ENCODE data around the gene TCF25. TPM values are rescaled to one million over a fixed set of nuclear protein-coding genes. Genes with fewer than 3 reads are reported as not detected.
A peak's percentile ranks its signal among the peaks of the same experiment; 100 is the strongest.

TCF25 gene
- total RNA-seq, 1 donor from 2014 or later = 272 TPM

GRCh38 chr16:89853306-89853993 is 19.9 kb upstream of the TCF25 start:
- TF ChIP-seq, protein P1, sequence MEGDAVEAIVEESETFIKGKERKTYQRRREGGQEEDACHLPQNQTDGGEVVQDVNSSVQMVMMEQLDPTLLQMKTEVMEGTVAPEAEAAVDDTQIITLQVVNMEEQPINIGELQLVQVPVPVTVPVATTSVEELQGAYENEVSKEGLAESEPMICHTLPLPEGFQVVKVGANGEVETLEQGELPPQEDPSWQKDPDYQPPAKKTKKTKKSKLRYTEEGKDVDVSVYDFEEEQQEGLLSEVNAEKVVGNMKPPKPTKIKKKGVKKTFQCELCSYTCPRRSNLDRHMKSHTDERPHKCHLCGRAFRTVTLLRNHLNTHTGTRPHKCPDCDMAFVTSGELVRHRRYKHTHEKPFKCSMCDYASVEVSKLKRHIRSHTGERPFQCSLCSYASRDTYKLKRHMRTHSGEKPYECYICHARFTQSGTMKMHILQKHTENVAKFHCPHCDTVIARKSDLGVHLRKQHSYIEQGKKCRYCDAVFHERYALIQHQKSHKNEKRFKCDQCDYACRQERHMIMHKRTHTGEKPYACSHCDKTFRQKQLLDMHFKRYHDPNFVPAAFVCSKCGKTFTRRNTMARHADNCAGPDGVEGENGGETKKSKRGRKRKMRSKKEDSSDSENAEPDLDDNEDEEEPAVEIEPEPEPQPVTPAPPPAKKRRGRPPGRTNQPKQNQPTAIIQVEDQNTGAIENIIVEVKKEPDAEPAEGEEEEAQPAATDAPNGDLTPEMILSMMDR (IDR thresholded peaks at IDR 0.05; ENCODE audit: partially characterized antibody, unreplicated experiment) = no peak
- Mint-ChIP-seq H3K4me3 (ENCODE audit: unreplicated experiment) (no peak overlapping the region), H3K27me3 (ENCODE audit: unreplicated experiment) (no peaks in the 10 kb centered on the region), H3K36me3 (ENCODE audit: unreplicated experiment) (no peaks in the 10 kb centered on the region), H3K4me1 (ENCODE audit: low read depth, unreplicated experiment) (peaks cover 2% of the 10 kb centered on the region), H3K9me3 (ENCODE audit: unreplicated experiment) (no peaks in the 10 kb centered on the region), H3K27ac (ENCODE audit: unreplicated experiment) (no peak overlapping the region)
- no peak for DNase-seq

DNA sequence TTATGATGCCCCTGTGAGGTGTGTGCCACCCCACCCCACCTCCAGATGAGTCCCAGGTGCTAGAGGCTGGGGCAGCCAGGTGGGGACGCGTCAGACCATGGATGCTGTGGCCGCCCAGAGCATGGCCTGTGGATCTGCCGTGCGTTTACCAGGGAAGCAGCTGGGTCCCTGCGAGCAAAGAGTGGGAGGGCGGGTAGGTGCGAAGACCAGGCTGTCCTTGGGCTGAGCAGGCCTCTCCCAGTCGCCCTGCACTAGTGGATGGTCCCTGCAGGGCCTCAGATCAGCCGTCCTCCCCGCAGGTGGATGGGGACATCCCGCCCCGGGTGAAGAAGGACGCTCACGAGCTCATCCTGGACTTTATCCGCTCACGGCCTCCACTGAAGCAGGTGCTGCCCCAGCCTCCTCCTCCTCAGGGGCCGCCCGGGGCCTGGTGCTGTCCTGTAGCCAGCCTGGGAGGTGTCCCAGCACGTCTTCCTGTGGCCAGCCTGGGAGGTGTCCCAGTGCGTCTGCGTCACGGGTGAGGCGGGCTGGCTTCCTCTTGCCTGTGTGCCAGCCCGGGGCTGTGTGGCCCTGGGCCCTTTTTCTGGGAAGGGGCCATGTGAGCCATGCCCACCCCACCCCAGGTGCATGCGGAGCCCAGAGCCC is 18.0 kb upstream of the TCF25 start:
- Mint-ChIP-seq H3K4me3 (ENCODE audit: unreplicated experiment) (no peak overlapping the region), H3K4me1 (ENCODE audit: low read depth, unreplicated experiment) (peaks cover 2% of the 10 kb centered on the region), H3K9me3 (ENCODE audit: unreplicated experiment) (no peaks in the 10 kb centered on the region), H3K27ac (ENCODE audit: unreplicated experiment) (no peak overlapping the region), H3K36me3 (ENCODE audit: unreplicated experiment) (no peaks in the 10 kb centered on the region), H3K27me3 (ENCODE audit: unreplicated experiment) (peaks cover under 1% of the 10 kb centered on the region)
- no peak for DNase-seq
- TF ChIP-seq, protein P1 (IDR thresholded peaks at IDR 0.05; ENCODE audit: partially characterized antibody, unreplicated experiment) = no peak

DNA sequence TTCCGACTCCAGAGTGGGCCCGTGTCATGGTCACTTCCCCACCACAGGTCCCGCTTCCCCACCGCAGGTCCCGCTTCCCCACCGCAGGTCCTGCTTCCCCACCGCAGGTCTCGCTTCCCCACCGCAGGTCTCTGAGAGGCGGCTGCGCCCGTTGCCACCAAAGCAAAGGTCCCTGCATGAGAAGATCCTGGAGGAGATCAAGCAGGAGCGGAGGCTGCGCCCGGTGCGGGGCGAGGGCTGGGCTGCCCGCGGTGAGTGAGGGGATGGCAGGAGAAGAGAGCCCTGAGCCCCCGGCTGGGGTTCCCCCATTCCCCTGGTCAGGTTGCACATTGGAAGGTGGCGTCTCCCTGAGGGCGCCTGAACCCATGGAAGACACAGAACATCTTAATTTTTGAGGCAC is 17.4 kb upstream of the TCF25 start:
- DNase-seq = peak; percentile 11
- Mint-ChIP-seq H3K27ac (ENCODE audit: unreplicated experiment) (no peak overlapping the region), H3K4me1 (ENCODE audit: low read depth, unreplicated experiment) (peaks cover 2% of the 10 kb centered on the region), H3K4me3 (ENCODE audit: unreplicated experiment) (no peak overlapping the region), H3K27me3 (ENCODE audit: unreplicated experiment) (peaks cover 2% of the 10 kb centered on the region), H3K9me3 (ENCODE audit: unreplicated experiment) (no peaks in the 10 kb centered on the region), H3K36me3 (ENCODE audit: unreplicated experiment) (no peaks in the 10 kb centered on the region)
- TF ChIP-seq, protein P1 (IDR thresholded peaks at IDR 0.05; ENCODE audit: partially characterized antibody, unreplicated experiment) = no peak

GRCh38 chr16:89858973-89859614 is 14.3 kb upstream of the TCF25 start:
- DNase-seq = peak; percentile 11
- Mint-ChIP-seq H3K27me3 (ENCODE audit: unreplicated experiment) (peaks cover 8% of the 10 kb centered on the region), H3K4me1 (ENCODE audit: low read depth, unreplicated experiment) (peaks cover 16% of the 10 kb centered on the region), H3K27ac (ENCODE audit: unreplicated experiment) (no peak overlapping the region), H3K4me3 (ENCODE audit: unreplicated experiment) (no peak overlapping the region), H3K9me3 (ENCODE audit: unreplicated experiment) (no peaks in the 10 kb centered on the region), H3K36me3 (ENCODE audit: unreplicated experiment) (no peaks in the 10 kb centered on the region)
- TF ChIP-seq, protein P1 (IDR thresholded peaks at IDR 0.05; ENCODE audit: partially characterized antibody, unreplicated experiment) = no peak

DNA sequence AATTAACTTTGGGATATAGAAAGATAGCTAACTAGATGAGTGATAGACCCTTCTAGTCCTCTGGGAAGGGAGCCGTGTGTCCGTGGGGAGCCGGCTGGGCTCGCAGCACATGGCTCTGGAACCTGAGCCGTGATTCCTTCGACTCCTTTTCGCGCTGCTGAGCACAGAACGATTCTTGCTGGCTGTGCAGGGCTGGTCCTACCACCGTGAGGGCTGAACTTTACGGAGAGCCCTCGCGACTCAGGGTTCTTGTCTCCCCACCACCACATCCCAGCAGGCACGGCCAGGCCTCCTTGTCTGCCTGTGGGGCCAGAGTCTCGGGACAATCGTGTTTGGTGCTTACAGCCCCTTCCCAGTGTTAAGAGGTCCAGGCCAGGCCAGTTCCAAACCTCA is 13.8 kb upstream of the TCF25 start:
- Mint-ChIP-seq H3K36me3 (ENCODE audit: unreplicated experiment) (peaks cover 3% of the 10 kb centered on the region), H3K27me3 (ENCODE audit: unreplicated experiment) (peaks cover 8% of the 10 kb centered on the region), H3K27ac (ENCODE audit: unreplicated experiment) (no peak overlapping the region), H3K9me3 (ENCODE audit: unreplicated experiment) (no peaks in the 10 kb centered on the region), H3K4me3 (ENCODE audit: unreplicated experiment) (no peak overlapping the region), H3K4me1 (ENCODE audit: low read depth, unreplicated experiment) (peaks cover 20% of the 10 kb centered on the region)
- DNase-seq = no peak
- TF ChIP-seq, protein P1 (IDR thresholded peaks at IDR 0.05; ENCODE audit: partially characterized antibody, unreplicated experiment) = no peak
